DLD1 (cell line): ENCODE results near the gene SNX22.

Experiments
- in situ Hi-C: cut with HindIII; loops from 2 replicates; pipeline ENCODE4 v1.10.0; 2017; ENCODE audit warnings: low sequenced_read_pairs

The SNX22 gene

GRCh38 chr15:64193971-64194370 is 42.4 kb downstream of the SNX22 start:
- in situ Hi-C loops = no loop called here

- in situ Hi-C loops = no loop called here
These were observed 45.9 kb downstream of the SNX22 start for GRCh38 chr15:64197425-64197824.

GRCh38 chr15:64205202-64205601 is 53.7 kb downstream of the SNX22 start:
- in situ Hi-C loops = no loop called here
